Heart left ventricle (tissue), 13 donors: Measurements from ENCODE around the gene STK40.

Source experiments
- POLR2A ChIP-seq, 2 donors: fragments of 450-650 bp; IDR thresholded peaks; one replicate each; pipeline ENCODE4 v1.6.1; 2017; ENCODE audit warnings: antibody characterized with exemption in 2 of 2, mild to moderate bottlenecking in 2 of 2, moderate library complexity in 2 of 2
- TF ChIP-seq, protein P1 (sequence below), 12 donors: fragments of 200-600 bp; sonication (generic) in 4 of 12; IDR thresholded peaks; one replicate each; pipeline versions ENCODE4 v1.5.0 to v1.8.0; 2018 to 2022; ENCODE audit warnings: antibody characterized with exemption in 12 of 12, mild to moderate bottlenecking in 5 of 12
- donor health status: ischemic (EF 13 %, LVEDD 7.1; RV severe dilation, severe dysfunction).
- donor health status: DM: no; HTN: yes; CAD: no.
- donor health status: DM: no; HTN: no; CAD: no.
- donor health status: ischemic (EF 25% LVEDD 6.9; RV normal size, moderate dysfunction).
- donor health status: ischemic (EF 25% LVEDD 5.7; RV mildly dilated, moderate dysfunction).
- donor health status: ischemic (EF 35%, LVEDD 5.7; RV mildly dilated, moderate dysfunction).
- donor health status: nonischemic (EF 11% LVEDD 7.7; RV severe dilation, severe dysfunction).
- donor health status: DM: yes; HTN: yes; CAD: no.
- donor health status: PGD.
- donor health status: ischemic (EF 29% LVEDD 5.4; RV normal size, mild dysfunction).
- donor health status: nonischemic (EF 23%, LVEDD 6.1; RV moderate dilation, normal function).

DNA sequence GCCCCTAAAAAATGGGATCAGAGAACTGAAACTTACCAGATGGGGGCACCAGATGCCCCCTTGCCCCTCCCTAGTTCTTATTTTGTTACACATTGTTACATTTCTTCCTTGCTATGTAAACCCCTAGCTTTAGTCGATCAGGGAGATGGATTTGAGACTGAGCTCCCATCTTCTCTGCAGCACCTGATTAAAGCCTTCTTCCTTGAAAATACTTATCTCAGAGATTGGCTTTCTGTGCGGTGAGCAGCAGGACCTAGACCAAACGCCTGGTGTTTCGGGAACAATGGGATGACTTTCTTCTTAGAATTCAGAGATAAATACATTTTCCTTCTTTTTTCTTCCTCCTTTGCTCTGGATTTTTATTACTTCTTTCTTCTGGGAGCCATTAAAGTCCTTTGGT lies 28.7 kb upstream of the STK40 start:
- TF ChIP-seq, protein P1, sequence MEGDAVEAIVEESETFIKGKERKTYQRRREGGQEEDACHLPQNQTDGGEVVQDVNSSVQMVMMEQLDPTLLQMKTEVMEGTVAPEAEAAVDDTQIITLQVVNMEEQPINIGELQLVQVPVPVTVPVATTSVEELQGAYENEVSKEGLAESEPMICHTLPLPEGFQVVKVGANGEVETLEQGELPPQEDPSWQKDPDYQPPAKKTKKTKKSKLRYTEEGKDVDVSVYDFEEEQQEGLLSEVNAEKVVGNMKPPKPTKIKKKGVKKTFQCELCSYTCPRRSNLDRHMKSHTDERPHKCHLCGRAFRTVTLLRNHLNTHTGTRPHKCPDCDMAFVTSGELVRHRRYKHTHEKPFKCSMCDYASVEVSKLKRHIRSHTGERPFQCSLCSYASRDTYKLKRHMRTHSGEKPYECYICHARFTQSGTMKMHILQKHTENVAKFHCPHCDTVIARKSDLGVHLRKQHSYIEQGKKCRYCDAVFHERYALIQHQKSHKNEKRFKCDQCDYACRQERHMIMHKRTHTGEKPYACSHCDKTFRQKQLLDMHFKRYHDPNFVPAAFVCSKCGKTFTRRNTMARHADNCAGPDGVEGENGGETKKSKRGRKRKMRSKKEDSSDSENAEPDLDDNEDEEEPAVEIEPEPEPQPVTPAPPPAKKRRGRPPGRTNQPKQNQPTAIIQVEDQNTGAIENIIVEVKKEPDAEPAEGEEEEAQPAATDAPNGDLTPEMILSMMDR (IDR thresholded peaks at IDR 0.05), result no peak
- TF ChIP-seq POLR2A (IDR thresholded peaks at IDR 0.05), result no peak
